Lung (tissue), 12 donors: ENCODE measurements around the gene ERBB4. TPM values are rescaled to one million over a fixed set of nuclear protein-coding genes. Genes with fewer than 3 reads are reported as not detected.

Experiments
- ATAC-seq: fragments of 200-7000 bp; cut with Tn5 transposase; one replicate; pipeline ENCODE4 v1.9.1; 2020; ENCODE audit warnings: moderate number of reproducible peaks; ENCODE audit not compliant: insufficient read depth, low FRiP score
- DNase-seq, 3 donors: peaks; one replicate each; pipeline ENCODE4 v3.0.0-alpha.2; 2013 to 2017
- H3K27ac ChIP-seq, 2 donors: one replicate each; pipeline ENCODE4 v1.5.1; 2013; ENCODE audit warnings: mild to moderate bottlenecking in 2 of 2, moderate library complexity in 2 of 2, control low read depth in 1 of 2, inconsistent platforms in 1 of 2, low read depth in 1 of 2, low read length in 1 of 2
- H3K27me3 ChIP-seq, 3 donors: one replicate each; pipeline ENCODE4 v1.5.1; 2013; ENCODE audit warnings: low read length in 2 of 3; ENCODE audit not compliant: control insufficient read depth in 3 of 3, insufficient read depth in 3 of 3
- H3K36me3 ChIP-seq, 4 donors: one replicate each; pipeline ENCODE4 v1.5.1; 2013; ENCODE audit warnings: low read length in 4 of 4, mild to moderate bottlenecking in 1 of 4, moderate library complexity in 1 of 4; ENCODE audit not compliant: control insufficient read depth in 4 of 4, insufficient read depth in 4 of 4
- H3K4me1 ChIP-seq, 5 donors: one replicate each; pipeline ENCODE4 v1.5.1; 2013; ENCODE audit warnings: low read length in 5 of 5, mild to moderate bottlenecking in 2 of 5, moderate library complexity in 1 of 5; ENCODE audit not compliant: control insufficient read depth in 5 of 5, insufficient read depth in 5 of 5
- H3K4me3 ChIP-seq: one replicate; pipeline ENCODE4 v1.5.1; 2013; ENCODE audit warnings: mild to moderate bottlenecking, control low read depth, moderate library complexity
- H3K9ac ChIP-seq, 2 donors: one replicate each; pipeline ENCODE4 v1.5.1; 2013; ENCODE audit warnings: low read length in 2 of 2, control low read depth in 1 of 2; ENCODE audit not compliant: insufficient read depth in 1 of 2
- H3K9me3 ChIP-seq, 4 donors: one replicate each; pipeline ENCODE4 v1.5.1; 2013; ENCODE audit warnings: low read length in 3 of 4, mild to moderate bottlenecking in 1 of 4, moderate library complexity in 1 of 4; ENCODE audit not compliant: control insufficient read depth in 4 of 4, insufficient read depth in 3 of 4
- WGBS, 2 donors: extraction: QIAGEN DNeasy Blood & Tissue Kit; methylation state at CpG; one replicate each; pipeline ENCODE4 v1.1.7; 2013; 5-methylcytosine and 5-hydroxymethylcytosine counted together
- polyA plus RNA-seq, 2 donors: library from polyadenylated mRNA; stranded (reverse); fragments of 200-250 nt; gene quantifications; one replicate each; pipeline ENCODE4 v1.2.1, GENCODE V29; 2013
- total RNA-seq, 2 donors: library from RNA; depleted of rRNA in 1 of 2; stranded (reverse); fragments of >200 nt in 1 of 2; gene quantifications; one replicate each; pipeline ENCODE4 v1.2.1, GENCODE V29; 2014 to 2021
- TF ChIP-seq, protein P1 (sequence below): IDR thresholded peaks from 2 replicates; pipeline ENCODE4 v1.5.1; 2012; ENCODE audit warnings: mild to moderate bottlenecking; ENCODE audit errors: control extremely low read depth, extremely low read depth
- donor health status: control.
- donor health status: control.
- donor health status: Bipolar disorder and iron deficiency.
- donor health status: healthy.
- donor health status: DM: yes; HTN: yes; CAD: no.

ERBB4 gene
- total and polyA plus RNA-seq, 4 donors = 0.41 to 16.8 (median 5.3) TPM

DNA sequence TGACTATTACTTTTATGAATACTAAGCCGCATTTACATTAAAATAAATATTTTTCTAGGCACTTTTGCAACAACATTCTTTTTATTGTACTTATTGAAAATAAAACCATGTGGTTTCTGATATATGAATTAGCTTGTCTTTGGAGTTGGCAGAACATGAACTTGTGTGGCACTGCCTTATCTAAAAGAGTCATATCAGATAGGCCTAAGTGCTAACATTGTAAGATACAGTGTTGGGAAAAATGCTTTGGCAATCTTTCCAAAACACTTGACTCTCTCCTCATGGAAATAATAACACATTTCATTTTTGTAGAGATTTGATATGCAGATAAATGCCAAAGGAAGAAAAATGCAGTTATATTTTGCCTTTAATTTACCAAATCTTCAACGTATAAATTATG is 191.7 kb downstream of the ERBB4 start:
- 41 to 48% methylated on average over 2 of the region's 2 CpGs for WGBS, 2 donors
- ATAC-seq = no peak
- Histone ChIP-seq H3K4me3 (no peak overlapping the region), H3K27me3 (no peaks in the 10 kb centered on the region), H3K36me3 (no peaks in the 10 kb centered on the region), H3K4me1 (no peaks in the 10 kb centered on the region), H3K9ac (no peak overlapping the region), H3K9me3 (no peaks in the 10 kb centered on the region), H3K27ac (no peak overlapping the region)
- peak in 1 of 3 donors; percentile 52 for DNase-seq
- TF ChIP-seq, protein P1, sequence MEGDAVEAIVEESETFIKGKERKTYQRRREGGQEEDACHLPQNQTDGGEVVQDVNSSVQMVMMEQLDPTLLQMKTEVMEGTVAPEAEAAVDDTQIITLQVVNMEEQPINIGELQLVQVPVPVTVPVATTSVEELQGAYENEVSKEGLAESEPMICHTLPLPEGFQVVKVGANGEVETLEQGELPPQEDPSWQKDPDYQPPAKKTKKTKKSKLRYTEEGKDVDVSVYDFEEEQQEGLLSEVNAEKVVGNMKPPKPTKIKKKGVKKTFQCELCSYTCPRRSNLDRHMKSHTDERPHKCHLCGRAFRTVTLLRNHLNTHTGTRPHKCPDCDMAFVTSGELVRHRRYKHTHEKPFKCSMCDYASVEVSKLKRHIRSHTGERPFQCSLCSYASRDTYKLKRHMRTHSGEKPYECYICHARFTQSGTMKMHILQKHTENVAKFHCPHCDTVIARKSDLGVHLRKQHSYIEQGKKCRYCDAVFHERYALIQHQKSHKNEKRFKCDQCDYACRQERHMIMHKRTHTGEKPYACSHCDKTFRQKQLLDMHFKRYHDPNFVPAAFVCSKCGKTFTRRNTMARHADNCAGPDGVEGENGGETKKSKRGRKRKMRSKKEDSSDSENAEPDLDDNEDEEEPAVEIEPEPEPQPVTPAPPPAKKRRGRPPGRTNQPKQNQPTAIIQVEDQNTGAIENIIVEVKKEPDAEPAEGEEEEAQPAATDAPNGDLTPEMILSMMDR = no peak

DNA sequence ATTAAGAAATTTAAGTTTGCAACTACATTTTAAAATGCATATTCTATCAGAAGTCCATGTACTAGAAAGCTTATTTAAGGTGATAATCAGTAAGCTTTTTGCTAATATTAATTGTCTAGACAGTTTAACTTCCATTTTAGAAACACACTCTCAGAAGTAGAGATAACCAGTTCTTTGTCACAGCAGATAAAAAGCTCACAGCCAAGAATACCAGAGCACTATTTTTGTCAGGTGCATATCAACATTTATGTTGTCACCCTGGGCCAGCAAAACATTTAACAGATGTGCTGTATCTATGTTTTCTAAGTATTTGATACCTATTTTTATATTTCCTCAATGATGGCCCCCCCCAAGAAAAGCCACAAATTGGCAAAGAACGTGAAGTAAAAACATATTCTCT is 192.6 kb downstream of the ERBB4 start:
- TF ChIP-seq, protein P1 = no peak
- no peak overlapping the region for H3K27ac ChIP-seq
- no peaks in the 10 kb centered on the region for H3K4me1 ChIP-seq
- no peaks in the 10 kb centered on the region for H3K9me3 ChIP-seq
- H3K36me3 ChIP-seq = no peaks in the 10 kb centered on the region
- H3K9ac ChIP-seq = no peak overlapping the region
- DNase-seq (no peak), ATAC-seq (no peak)
- H3K27me3 ChIP-seq = no peaks in the 10 kb centered on the region
- 0% methylated on average over 1 of the region's 1 CpG for WGBS, 2 donors
- H3K4me3 ChIP-seq = no peak overlapping the region

DNA sequence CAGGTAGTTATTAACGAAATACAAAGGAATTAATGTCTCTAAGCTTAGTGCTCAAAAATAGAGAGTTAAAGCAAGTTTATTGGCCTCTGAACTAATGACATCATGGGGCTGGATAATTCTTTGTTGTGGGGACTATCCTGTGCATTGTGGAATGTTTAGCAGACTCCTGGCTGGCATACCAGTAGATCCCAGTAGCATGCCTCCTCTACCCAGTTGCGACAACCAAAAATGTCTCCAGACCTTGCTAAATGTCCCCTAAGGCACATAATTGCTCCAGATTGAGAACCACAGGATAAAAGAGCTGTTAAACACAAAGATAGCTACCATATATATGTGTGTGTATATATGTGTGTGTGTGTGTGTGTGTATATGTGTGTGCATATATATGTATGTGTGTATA is 194.5 kb downstream of the ERBB4 start:
- ATAC-seq = no peak
- no peaks in the 10 kb centered on the region for H3K27me3 ChIP-seq

DNA sequence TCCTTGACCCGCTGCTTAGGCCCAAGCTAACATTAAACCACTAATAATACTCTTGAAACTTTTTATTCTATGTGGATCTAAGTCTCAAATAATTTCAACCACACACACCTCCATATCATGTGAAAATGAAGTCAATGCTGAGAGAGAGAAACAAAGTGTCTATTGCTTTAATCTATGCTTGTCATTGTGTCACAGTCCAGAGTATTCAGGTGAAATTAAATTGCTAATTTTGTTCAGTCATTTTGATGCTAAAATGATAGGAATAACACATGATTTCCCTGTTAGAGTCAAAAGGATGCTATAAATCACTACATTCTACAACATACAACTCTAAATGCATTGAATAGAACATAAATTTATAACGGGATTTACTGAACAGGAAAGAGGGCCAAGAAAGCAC is 195.4 kb downstream of the ERBB4 start:
- H3K4me1 ChIP-seq = no peaks in the 10 kb centered on the region
- H3K9ac ChIP-seq = no peak overlapping the region
- no peaks in the 10 kb centered on the region for H3K27me3 ChIP-seq
- no peaks in the 10 kb centered on the region for H3K36me3 ChIP-seq
- no peaks in the 10 kb centered on the region for H3K9me3 ChIP-seq
- H3K4me3 ChIP-seq = no peak overlapping the region
- 82 to 86% methylated on average over 2 of the region's 2 CpGs for WGBS, 2 donors
- DNase-seq (no peak), ATAC-seq (no peak)
- no peak overlapping the region for H3K27ac ChIP-seq
- TF ChIP-seq, protein P1 = no peak

More for the DNA sequence above, 194.5 kb downstream of the ERBB4 start:
- no peaks in the 10 kb centered on the region for H3K36me3 ChIP-seq
- WGBS, 2 donors = 89 to 91% methylated on average over 2 of the region's 2 CpGs
- no peak overlapping the region for H3K9ac ChIP-seq
- no peaks in the 10 kb centered on the region for H3K4me1 ChIP-seq
- no peak overlapping the region for H3K4me3 ChIP-seq
- H3K27ac ChIP-seq = no peak overlapping the region
- DNase-seq = no peak
- TF ChIP-seq, protein P1 = no peak
- H3K9me3 ChIP-seq = no peaks in the 10 kb centered on the region
